Placental epithelial cell (primary cell): ENCODE data around the gene SIRT7. TPM values are rescaled to one million over a fixed set of nuclear protein-coding genes. Genes with fewer than 3 reads are reported as not detected.

Source experiments
- total RNA-seq: library from RNA; depleted of rRNA; stranded (reverse); fragments of >200 nt; gene quantifications from 2 replicates; pipeline ENCODE4 v1.2.3, GENCODE V29; 2012

Gene SIRT7, protein sequence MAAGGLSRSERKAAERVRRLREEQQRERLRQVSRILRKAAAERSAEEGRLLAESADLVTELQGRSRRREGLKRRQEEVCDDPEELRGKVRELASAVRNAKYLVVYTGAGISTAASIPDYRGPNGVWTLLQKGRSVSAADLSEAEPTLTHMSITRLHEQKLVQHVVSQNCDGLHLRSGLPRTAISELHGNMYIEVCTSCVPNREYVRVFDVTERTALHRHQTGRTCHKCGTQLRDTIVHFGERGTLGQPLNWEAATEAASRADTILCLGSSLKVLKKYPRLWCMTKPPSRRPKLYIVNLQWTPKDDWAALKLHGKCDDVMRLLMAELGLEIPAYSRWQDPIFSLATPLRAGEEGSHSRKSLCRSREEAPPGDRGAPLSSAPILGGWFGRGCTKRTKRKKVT
- 27.1 and 38.8 TPM in 2 replicates for total RNA-seq

DNA sequence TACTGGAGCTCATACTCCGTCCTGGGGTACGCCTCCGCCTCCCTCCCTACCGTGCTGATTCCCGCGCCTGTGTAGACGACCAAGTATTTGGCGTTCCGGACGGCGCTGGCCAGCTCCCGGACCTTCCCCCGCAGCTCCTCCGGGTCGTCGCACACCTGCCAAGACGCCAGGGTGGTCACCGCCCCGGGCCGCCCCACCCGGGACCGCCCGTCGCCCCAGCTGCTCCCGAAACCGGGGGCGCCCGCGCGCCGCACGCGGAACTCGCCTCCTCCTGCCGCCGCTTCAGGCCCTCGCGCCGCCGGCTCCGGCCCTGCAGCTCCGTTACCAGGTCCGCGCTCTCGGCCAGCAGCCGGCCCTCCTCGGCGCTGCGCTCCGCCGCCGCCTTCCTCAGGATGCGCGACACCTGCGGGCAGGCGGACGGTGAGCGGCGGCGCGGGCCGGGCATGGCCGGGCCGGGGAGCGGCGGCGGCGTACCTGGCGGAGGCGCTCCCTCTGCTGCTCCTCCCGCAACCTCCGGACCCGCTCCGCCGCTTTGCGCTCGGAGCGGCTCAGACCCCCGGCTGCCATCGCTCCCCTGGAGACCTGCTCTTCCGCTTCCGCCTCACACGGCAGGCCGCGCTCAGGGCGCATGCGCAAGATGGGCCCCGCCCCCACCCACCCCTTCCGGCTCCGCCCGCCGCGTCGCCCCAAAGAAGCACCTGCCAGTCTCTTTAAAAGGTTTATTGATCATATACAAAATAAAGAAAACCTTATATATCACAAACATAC lies at the start of gene SIRT7:
TSS of gene SIRT7 (minus strand) at position 612 of the 768 bp plus-strand sequence. CDS start at position 567, 45 bp downstream.

DNA sequence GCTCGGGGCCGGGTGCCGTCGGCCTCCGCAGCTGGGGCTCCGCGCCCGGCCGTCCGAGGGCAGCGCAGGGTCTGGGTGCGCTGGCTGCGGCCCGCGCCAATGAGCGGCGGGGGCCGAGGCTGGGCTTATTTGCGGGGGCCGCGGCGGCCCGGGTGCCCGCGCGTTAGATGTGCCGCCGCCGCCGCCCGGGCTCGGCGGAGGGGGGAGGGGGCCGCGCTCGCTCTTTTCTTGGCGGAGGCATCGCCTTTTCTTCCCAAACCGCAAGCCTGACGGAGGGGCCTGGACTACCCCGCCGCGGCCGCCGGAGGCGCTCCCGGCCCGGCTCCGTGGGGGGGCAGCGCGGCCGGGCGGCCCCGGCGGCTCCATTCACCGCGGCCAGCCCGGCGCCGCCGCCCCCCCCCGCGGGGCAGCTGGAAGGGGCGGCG lies 43.1 kb upstream of the SIRT7 start, which contains the start of gene NOTUM:
TSS of gene NOTUM (minus strand) at position 101 of the 425 bp plus-strand sequence. CDS start 278 bp downstream, outside the sequence.

DNA sequence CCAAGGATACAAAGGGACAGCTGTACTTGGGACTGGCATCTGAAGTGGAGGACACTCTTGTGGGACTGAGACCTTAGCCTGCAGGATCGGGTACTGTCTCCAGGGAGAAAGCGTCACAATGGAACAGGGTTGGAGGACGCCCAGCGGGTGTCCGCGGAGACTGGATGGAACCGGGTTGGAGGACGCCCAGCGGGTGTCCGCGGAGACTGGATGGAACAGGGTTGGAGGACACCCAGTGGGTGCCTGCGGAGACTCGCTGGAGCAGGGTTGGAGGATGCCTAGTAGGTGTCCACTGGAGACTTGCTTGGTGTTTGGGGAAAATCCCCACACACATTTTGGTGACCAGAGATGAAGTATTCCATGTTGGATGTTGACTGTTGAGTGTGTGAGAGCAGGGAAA lies 29.2 kb upstream of the SIRT7 start, which contains the start of gene MYADML2:
TSS of gene MYADML2 (minus strand) at position 45 of the 400 bp plus-strand sequence. CDS start 5,492 bp downstream, outside the sequence.

DNA sequence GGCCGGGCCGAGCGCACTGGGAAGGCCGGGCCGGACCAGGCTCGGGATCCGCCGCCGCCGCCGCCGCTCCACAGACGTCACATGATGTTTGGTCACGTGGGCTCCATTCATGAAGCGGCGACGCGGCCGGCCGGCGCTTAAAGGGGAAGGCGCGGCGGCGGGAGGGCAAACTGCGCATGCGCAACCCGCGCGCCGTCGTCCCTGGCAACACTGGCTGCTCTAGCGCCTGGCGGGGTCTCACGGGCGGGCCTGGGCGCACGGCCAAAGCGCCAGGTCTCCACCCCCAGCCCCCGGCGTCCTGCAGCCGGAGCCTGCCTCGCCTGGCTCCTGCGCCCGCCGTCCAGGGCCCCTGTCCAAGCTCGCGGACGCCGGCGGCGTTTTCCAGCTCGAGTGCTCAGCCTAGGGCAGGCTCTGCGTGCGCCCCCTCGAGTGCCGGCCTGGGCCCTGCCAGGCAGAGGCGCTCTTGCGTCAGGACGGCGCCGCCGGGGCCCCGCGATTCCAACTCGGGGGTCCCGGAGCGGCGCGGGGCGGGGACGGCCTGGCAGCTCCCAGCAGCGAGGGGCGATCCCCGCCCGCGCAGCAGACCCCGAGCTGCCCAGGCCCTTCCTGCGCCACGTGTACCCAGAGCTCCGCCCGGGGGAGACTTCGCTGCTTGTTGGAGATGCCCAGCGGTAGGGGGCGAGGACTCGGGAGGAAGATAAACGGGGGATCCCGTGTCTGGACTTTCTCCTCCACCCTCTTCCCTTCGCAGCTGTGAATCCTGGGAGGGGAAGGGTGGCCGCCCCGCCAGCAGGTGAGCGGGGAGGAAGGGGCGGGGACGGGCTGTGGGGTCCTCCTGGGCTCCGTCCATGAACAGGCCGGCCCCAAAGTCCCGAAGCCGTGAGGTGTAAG lies 9.9 kb upstream of the SIRT7 start, which contains the start of gene MAFG:
TSS of gene MAFG (minus strand) at position 83 of the 891 bp plus-strand sequence. CDS start 4,550 bp downstream, outside the sequence.

DNA sequence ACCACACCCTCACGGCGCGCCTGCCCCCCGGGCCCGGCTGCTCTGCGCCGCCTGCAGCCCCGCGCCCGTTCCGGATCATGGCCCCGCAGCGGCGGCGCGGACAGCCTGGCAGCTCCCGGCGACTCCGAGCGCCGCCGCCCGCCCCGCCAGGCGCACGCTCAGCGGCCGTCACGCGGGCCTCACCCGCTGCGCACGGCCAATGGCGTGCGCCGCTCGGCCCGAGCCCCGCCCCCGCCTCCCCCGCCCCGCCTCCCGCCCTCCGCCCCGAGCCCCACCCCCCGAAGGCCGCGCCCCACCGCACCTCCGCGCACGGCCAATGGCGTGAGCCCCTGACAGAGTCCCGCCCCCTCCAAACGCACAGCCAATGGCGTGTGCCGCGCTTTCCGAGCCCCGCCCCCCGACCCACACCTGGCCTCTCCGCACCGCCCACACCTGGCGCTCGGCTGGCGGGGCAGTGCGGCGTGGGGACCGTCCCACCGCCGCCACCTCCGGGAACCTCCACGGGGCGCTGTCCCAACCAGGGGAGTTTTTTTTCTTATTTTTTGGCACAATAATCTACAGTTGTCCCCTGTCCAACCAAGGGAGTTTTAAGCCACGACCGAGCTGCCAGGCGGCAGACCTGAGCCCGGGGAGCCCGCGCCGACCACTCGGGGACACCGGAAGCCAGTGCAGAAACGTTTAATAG lies 6.6 kb downstream of the SIRT7 start, which contains the start of gene PCYT2:
TSS of gene PCYT2 (minus strand) at position 123 of the 685 bp plus-strand sequence. CDS start at position 79, 44 bp downstream.

DNA sequence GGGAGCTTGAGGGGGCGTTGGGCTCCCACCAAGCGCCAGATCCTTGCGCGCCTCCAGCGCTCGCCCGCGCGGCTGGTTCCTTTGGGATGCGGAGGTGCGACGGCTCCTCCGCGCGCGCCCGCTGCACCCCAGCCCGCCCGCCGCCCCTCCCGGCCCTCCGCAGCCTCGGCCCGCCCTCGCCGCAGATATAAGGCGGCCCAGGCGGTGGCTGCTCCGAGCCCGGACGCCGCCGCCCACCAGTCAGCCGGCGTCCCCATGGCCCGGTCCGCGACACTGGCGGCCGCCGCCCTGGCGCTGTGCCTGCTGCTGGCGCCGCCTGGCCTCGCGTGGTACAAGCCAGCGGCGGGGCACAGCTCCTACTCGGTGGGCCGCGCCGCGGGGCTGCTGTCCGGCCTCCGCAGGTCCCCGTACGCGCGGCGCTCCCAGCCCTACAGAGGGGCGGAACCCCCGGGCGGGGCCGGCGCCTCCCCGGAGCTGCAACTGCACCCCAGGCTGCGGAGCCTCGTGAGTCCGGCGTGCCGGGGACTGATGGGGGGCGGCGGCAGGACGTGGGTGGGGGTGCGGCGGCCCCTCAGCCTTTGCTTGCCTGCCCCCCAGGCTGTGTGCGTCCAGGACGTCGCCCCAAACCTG lies 15.8 kb downstream of the SIRT7 start, which contains the start of gene NPB:
TSS of gene NPB (plus strand) at position 216 of the 630 bp plus-strand sequence. CDS start at position 256, 40 bp downstream.

DNA sequence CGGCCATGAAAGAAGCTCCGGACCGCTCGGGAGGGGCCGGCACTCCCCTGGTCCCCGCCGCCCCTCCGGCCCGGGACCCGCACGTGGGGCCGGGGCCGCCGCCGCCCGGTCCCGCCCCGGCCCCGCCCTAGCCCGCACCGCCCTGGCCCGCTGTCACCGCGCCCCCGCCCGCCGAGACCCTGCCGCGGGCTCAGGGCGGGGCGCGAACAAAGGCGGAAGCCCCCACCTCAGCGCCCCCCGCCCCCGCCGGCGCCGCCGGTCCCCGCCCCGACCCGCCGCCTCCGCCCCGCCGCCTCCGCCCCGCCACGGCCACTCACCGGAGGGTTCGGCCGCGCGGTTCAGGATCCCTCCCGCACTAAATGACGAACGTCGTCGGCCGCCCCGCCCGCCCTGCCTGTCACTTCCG lies 47.0 kb downstream of the SIRT7 start, which contains the start of gene ARHGDIA:
TSS of gene ARHGDIA (minus strand) at position 357 of the 406 bp plus-strand sequence. CDS start 1,407 bp downstream, outside the sequence.

Other genes starting within 250 kb of the SIRT7 start
- 21.2 and 24.9 TPM in 2 replicates for gene ARL16, start 234.4 kb downstream of the SIRT7 start, total RNA-seq
- 86.4 and 103 TPM in 2 replicates for gene HGS, start 234.2 kb downstream of the SIRT7 start, total RNA-seq
- 4.7 and 11.4 TPM in 2 replicates for gene MRPL12, start 214.8 kb downstream of the SIRT7 start, total RNA-seq
- gene SLC25A10, start 205.9 kb downstream of the SIRT7 start, total RNA-seq, result 9.4 and 19.5 TPM in 2 replicates
- not detected in 2 replicates for gene GCGR, start 114.0 kb downstream of the SIRT7 start, total RNA-seq
- gene MCRIP1, start 84.9 kb downstream of the SIRT7 start, total RNA-seq, result 66.7 and 93.8 TPM in 2 replicates
- gene PPP1R27, start 83.1 kb downstream of the SIRT7 start, total RNA-seq, result not detected in 2 replicates
- gene P4HB, start 57.6 kb downstream of the SIRT7 start, total RNA-seq, result 1,203 and 2,037 TPM in 2 replicates
- 82.1 and 158 TPM in 2 replicates for gene ARHGDIA, start 46.8 kb downstream of the SIRT7 start, total RNA-seq
- gene ALYREF, start 26.6 kb downstream of the SIRT7 start, total RNA-seq, result 87.2 and 113 TPM in 2 replicates
- gene ANAPC11, start 26.5 kb downstream of the SIRT7 start, total RNA-seq, result 128 and 147 TPM in 2 replicates
- gene NPB, start 15.9 kb downstream of the SIRT7 start, total RNA-seq, result 0.33 and 0.39 TPM in 2 replicates
- gene PCYT2, start 6.8 kb downstream of the SIRT7 start, total RNA-seq, result 22.0 and 51.3 TPM in 2 replicates
- gene MAFG, start 9.6 kb upstream of the SIRT7 start, total RNA-seq, result 5.9 and 11.4 TPM in 2 replicates
- gene PYCR1, start 19.1 kb upstream of the SIRT7 start, total RNA-seq, result 99.3 and 195 TPM in 2 replicates
- gene MYADML2, start 29.1 kb upstream of the SIRT7 start, total RNA-seq, result not detected in 2 replicates
- not detected in 2 replicates for gene NOTUM, start 43.0 kb upstream of the SIRT7 start, total RNA-seq
- gene ASPSCR1, start 59.5 kb upstream of the SIRT7 start, total RNA-seq, result 21.0 and 25.9 TPM in 2 replicates
- 13.7 and 40.7 TPM in 2 replicates for gene CENPX, start 104.7 kb upstream of the SIRT7 start, total RNA-seq
- gene LRRC45, start 105.1 kb upstream of the SIRT7 start, total RNA-seq, result 13.0 and 18.0 TPM in 2 replicates
- 19.3 and 31.4 TPM in 2 replicates for gene RAC3, start 113.5 kb upstream of the SIRT7 start, total RNA-seq
- gene DCXR, start 119.5 kb upstream of the SIRT7 start, total RNA-seq, result 67.1 and 71.8 TPM in 2 replicates
- gene RFNG, start 133.6 kb upstream of the SIRT7 start, total RNA-seq, result 33.0 and 46.5 TPM in 2 replicates
- 87.2 and 180 TPM in 2 replicates for gene GPS1, start 133.7 kb upstream of the SIRT7 start, total RNA-seq
- 54.2 and 70.5 TPM in 2 replicates for gene DUS1L, start 147.6 kb upstream of the SIRT7 start, total RNA-seq
- 67.1 and 186 TPM in 2 replicates for gene FASN, start 180.1 kb upstream of the SIRT7 start, total RNA-seq